ENCODE results near the gene PFN1. TPM values are rescaled to one million over a fixed set of nuclear protein-coding genes. Genes with fewer than 3 reads are reported as not detected.

Gene PFN1
- total RNA-seq, 1 donor from 2014 or later, result 404 TPM

DNA sequence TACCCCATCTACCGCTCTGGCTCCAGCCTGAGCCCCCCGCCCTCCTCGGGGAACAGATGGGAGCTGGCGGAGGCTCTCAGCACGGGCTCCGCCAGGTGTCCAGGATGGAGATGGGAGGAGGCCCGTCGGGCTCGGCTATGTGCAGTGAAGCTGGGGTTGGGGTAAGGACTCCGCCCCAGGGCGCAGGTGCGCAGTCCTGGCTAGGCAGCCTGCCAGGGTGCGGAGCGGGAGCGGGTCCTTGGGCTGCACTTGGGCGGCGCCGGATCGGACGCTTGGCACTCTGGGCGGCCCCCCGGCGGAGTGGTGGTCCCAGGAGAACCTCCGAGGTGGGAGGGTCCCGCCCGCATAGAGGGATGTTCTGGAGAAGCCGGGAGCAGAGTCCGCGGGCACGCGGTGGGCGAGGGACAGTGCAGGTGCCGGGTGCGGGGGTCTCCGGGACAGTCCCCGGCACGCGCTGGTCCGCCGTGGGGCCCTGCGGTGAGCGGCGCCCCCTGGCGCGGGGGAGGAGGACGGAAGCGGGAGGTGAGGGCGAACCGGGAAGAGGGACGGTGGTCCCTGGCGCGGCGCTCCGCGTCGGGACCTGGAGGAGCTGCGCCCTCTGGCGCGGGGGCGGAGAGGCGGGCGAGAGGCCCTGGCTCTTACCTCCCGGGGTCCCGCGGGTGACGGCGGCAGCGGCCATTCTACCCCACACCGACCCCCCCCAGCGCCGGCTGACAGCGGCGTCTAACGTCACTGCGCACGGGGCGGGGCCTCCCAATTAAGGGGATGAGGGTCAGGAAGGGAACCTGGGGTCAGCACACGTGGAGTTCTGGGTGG is 38.8 kb upstream of the PFN1 start, which contains the start of gene CAMTA2:
CAMTA2 (minus strand) TSS at position 725 of the 816 bp plus-strand sequence. CDS start 1,453 bp downstream, outside the sequence.
- Mint-ChIP-seq H3K27ac (peak within 1 kb of the TSS; percentile 74), H3K9me3 (no peaks in the 10 kb centered on the region), H3K36me3 (peaks cover 5% of the 10 kb centered on the region), H3K4me1 (ENCODE audit: unreplicated experiment) (peaks cover 23% of the 10 kb centered on the region), H3K4me3 (peak within 1 kb of the TSS; percentile 88), H3K27me3 (no peaks in the 10 kb centered on the region)
- TF ChIP-seq, protein P1, sequence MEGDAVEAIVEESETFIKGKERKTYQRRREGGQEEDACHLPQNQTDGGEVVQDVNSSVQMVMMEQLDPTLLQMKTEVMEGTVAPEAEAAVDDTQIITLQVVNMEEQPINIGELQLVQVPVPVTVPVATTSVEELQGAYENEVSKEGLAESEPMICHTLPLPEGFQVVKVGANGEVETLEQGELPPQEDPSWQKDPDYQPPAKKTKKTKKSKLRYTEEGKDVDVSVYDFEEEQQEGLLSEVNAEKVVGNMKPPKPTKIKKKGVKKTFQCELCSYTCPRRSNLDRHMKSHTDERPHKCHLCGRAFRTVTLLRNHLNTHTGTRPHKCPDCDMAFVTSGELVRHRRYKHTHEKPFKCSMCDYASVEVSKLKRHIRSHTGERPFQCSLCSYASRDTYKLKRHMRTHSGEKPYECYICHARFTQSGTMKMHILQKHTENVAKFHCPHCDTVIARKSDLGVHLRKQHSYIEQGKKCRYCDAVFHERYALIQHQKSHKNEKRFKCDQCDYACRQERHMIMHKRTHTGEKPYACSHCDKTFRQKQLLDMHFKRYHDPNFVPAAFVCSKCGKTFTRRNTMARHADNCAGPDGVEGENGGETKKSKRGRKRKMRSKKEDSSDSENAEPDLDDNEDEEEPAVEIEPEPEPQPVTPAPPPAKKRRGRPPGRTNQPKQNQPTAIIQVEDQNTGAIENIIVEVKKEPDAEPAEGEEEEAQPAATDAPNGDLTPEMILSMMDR (conservative IDR thresholded peaks at IDR 0.05), result peak; percentile 77
- peak; percentile 85 for DNase-seq (ENCODE audit: extremely low spot score, unreplicated experiment)

DNA sequence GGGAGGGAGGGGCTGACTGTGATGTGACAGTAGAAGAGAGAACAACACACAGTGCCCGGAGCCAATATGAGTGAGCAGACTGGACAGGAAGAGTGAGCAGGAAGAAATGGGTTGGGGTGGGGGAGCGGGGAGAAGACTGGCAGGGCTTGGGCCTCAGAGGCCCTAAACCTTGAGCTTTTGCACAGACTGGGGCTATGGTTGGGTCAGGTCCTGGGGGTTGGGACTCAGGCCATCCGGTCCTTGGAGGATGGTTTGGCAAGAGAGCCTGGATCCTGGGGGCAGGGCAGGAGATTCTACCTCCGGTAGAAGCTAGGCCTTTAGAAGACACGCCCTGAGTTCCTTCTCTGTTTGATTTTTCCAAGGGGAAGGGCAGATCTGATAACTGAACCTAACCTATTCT is 38.1 kb upstream of the PFN1 start:
- H3K36me3 Mint-ChIP-seq, result peaks cover 5% of the 10 kb centered on the region
- no peak for DNase-seq (ENCODE audit: extremely low spot score, unreplicated experiment)
- peaks cover 23% of the 10 kb centered on the region for H3K4me1 Mint-ChIP-seq (ENCODE audit: unreplicated experiment)
- H3K27ac Mint-ChIP-seq, result peak overlapping the region; percentile 74
- no peaks in the 10 kb centered on the region for H3K27me3 Mint-ChIP-seq
- H3K9me3 Mint-ChIP-seq, result no peaks in the 10 kb centered on the region
- TF ChIP-seq, protein P1 (conservative IDR thresholded peaks at IDR 0.05), result no peak
- H3K4me3 Mint-ChIP-seq, result peak overlapping the region; percentile 88

DNA sequence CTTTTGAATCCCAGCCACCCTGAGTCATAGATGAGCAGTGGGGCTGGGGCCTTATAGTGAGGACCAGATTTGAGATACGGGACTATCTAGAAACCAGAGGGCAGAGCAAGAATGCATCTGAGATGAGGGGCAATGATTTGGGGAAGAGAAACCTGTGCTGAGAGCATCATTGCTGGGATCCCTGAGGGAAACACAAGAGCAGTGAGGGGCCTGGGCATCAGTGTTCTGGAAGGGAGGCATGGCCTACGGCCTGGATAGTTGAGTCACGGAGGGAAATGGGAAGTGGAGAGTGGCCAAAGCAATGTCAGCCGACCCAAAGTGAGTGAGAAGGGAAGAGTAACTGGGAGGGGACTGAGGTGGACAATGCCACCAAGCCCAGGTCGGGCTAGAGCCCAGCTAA is 34.0 kb upstream of the PFN1 start:
- Mint-ChIP-seq H3K4me1 (ENCODE audit: unreplicated experiment) (peaks cover 15% of the 10 kb centered on the region), H3K9me3 (no peaks in the 10 kb centered on the region), H3K27me3 (no peaks in the 10 kb centered on the region), H3K36me3 (peaks cover 11% of the 10 kb centered on the region), H3K27ac (no peak overlapping the region), H3K4me3 (no peak overlapping the region)
- TF ChIP-seq, protein P1 (conservative IDR thresholded peaks at IDR 0.05), result no peak
- no peak for DNase-seq (ENCODE audit: extremely low spot score, unreplicated experiment)

DNA sequence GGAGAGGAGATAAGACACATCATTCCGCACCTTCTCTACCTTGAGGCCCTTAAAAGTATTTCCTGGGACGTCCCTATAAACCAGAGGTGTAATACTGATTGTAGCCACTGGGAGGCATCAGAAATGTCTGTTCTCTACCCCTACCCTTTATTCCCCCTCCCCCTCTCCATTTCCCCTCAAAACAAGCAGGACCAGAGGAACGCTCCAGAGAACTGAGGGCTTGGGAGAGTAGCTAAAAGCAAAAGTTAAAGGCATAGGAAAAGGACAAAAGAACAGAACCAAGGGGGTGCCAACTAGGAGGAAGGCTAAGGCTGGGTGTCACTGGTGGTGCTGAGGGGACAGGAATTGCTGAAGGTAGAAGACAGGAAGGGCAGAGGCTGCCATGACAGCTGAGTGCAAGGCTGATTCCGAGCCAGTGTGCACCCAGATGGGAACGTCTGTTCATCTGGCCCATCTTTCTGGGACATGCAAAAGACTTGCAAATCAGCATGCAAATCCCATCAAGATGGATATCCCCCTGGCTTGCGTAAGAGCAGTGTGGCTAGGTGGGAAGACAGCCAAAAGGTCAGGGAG is 32.4 kb upstream of the PFN1 start:
- Mint-ChIP-seq H3K27ac (peak overlapping the region; percentile 34), H3K4me1 (ENCODE audit: unreplicated experiment) (peaks cover 8% of the 10 kb centered on the region), H3K36me3 (peaks cover 11% of the 10 kb centered on the region), H3K27me3 (no peaks in the 10 kb centered on the region), H3K4me3 (peak overlapping the region; percentile 9), H3K9me3 (no peaks in the 10 kb centered on the region)
- DNase-seq (ENCODE audit: extremely low spot score, unreplicated experiment), result no peak
- TF ChIP-seq, protein P1 (conservative IDR thresholded peaks at IDR 0.05), result peak; percentile 84

DNA sequence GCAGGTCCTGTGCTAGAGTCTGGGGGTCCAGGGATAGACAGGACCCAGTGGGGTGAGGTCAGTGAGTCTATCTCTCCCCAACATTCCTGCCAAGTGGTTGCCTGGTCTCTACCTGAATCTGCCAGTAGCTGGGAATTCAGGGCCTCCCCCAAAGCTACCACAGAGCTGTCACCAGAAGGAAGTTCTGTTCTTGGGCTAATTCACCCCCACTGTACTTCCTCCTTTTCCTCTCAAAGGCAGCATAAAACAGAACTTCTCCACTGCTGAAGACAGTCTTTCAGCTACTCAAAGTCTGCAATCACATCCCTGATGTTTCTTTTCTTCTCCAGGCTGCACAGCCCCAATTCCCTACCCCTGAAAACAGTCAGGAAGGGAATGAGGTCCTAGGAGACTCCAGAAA is 30.4 kb upstream of the PFN1 start:
- no peak overlapping the region for H3K27ac Mint-ChIP-seq
- H3K4me3 Mint-ChIP-seq, result no peak overlapping the region

More for the DNA sequence above, 30.4 kb upstream of the PFN1 start:
- Mint-ChIP-seq H3K9me3 (no peaks in the 10 kb centered on the region), H3K4me1 (ENCODE audit: unreplicated experiment) (peaks cover 8% of the 10 kb centered on the region), H3K36me3 (peaks cover 18% of the 10 kb centered on the region), H3K27me3 (no peaks in the 10 kb centered on the region)
- TF ChIP-seq, protein P1 (conservative IDR thresholded peaks at IDR 0.05), result no peak
- DNase-seq (ENCODE audit: extremely low spot score, unreplicated experiment), result no peak
